Neuron (in vitro differentiated cells): Measurements from ENCODE around the gene NASP.

Experiments
- H2AFZ ChIP-seq: one replicate; pipeline ENCODE4 v1.6.1; 2013; ENCODE audit warnings: low read depth, mild to moderate bottlenecking, inconsistent platforms, low read length, moderate library complexity
- H3K27me3 ChIP-seq: one replicate; pipeline ENCODE4 v1.6.1; 2013; ENCODE audit warnings: low read length; ENCODE audit not compliant: insufficient read depth
- H3K36me3 ChIP-seq: one replicate; pipeline ENCODE4 v1.6.1; 2013; ENCODE audit warnings: low read length; ENCODE audit not compliant: insufficient read depth
- H3K4me1 ChIP-seq: one replicate; pipeline ENCODE4 v1.6.1; 2013; ENCODE audit warnings: low read length; ENCODE audit not compliant: insufficient read depth
- H3K4me3 ChIP-seq: 2 replicates; pipeline ENCODE4 v1.5.1; 2013; ENCODE audit warnings: mild to moderate bottlenecking, low read length, moderate library complexity
- H3K9me3 ChIP-seq: one replicate; pipeline ENCODE4 v1.6.1; 2013; ENCODE audit warnings: low read length

Gene NASP

GRCh38 chr1:45615885-45616284 lies 32.0 kb downstream of the NASP start:
- H3K4me1 ChIP-seq: no peaks in the 10 kb centered on the region
- H3K36me3 ChIP-seq: peaks cover 78% of the 10 kb centered on the region
- H3K4me3 ChIP-seq: no peak overlapping the region
- no peaks in the 10 kb centered on the region for H3K27me3 ChIP-seq
- no peaks in the 10 kb centered on the region for H3K9me3 ChIP-seq
- no peak overlapping the region for H2AFZ ChIP-seq

- no peak overlapping the region for H2AFZ ChIP-seq
- H3K27me3 ChIP-seq: no peaks in the 10 kb centered on the region
- peaks cover 70% of the 10 kb centered on the region for H3K36me3 ChIP-seq
- no peaks in the 10 kb centered on the region for H3K9me3 ChIP-seq
- no peak overlapping the region for H3K4me3 ChIP-seq
- H3K4me1 ChIP-seq: no peaks in the 10 kb centered on the region
These were observed 33.8 kb downstream of the NASP start for GRCh38 chr1:45617618-45618017.

- Histone ChIP-seq H3K27me3 (no peaks in the 10 kb centered on the region), H3K4me3 (no peak overlapping the region), H2AFZ (no peak overlapping the region), H3K4me1 (no peaks in the 10 kb centered on the region), H3K9me3 (no peaks in the 10 kb centered on the region), H3K36me3 (peaks cover 65% of the 10 kb centered on the region)
These were observed 35.5 kb downstream of the NASP start for GRCh38 chr1:45619149-45619921.

- Histone ChIP-seq H3K9me3 (no peaks in the 10 kb centered on the region), H3K36me3 (peaks cover 56% of the 10 kb centered on the region), H3K4me3 (no peak overlapping the region), H3K27me3 (no peaks in the 10 kb centered on the region), H3K4me1 (no peaks in the 10 kb centered on the region), H2AFZ (no peak overlapping the region)
These were observed 37.0 kb downstream of the NASP start for GRCh38 chr1:45620588-45621500.

GRCh38 chr1:45621501-45621836 lies 37.6 kb downstream of the NASP start:
- Histone ChIP-seq H2AFZ (no peak overlapping the region), H3K36me3 (peaks cover 53% of the 10 kb centered on the region), H3K27me3 (no peaks in the 10 kb centered on the region), H3K4me1 (no peaks in the 10 kb centered on the region), H3K9me3 (no peaks in the 10 kb centered on the region), H3K4me3 (no peak overlapping the region)

GRCh38 chr1:45621895-45622523 lies 38.2 kb downstream of the NASP start:
- Histone ChIP-seq H3K36me3 (peaks cover 53% of the 10 kb centered on the region), H2AFZ (no peak overlapping the region), H3K4me1 (no peaks in the 10 kb centered on the region), H3K4me3 (no peak overlapping the region), H3K9me3 (no peaks in the 10 kb centered on the region), H3K27me3 (no peaks in the 10 kb centered on the region)

- Histone ChIP-seq H3K4me3 (no peak overlapping the region), H2AFZ (no peak overlapping the region), H3K36me3 (peaks cover 52% of the 10 kb centered on the region), H3K4me1 (no peaks in the 10 kb centered on the region), H3K27me3 (no peaks in the 10 kb centered on the region), H3K9me3 (no peaks in the 10 kb centered on the region)
These were observed 38.9 kb downstream of the NASP start for GRCh38 chr1:45622524-45623394.

GRCh38 chr1:45623972-45624371 lies 40.1 kb downstream of the NASP start, which contains the start of gene CCDC17:
Gene CCDC17, minus strand, starts transcription at chr1:45624054. Its CDS starts 145 bp downstream, at chr1:45623909.
- Histone ChIP-seq H2AFZ (no peak within 1 kb of the TSS), H3K4me3 (no peak within 1 kb of the TSS), H3K27me3 (no peaks in the 10 kb centered on the region), H3K9me3 (no peaks in the 10 kb centered on the region), H3K4me1 (no peaks in the 10 kb centered on the region), H3K36me3 (peaks cover 52% of the 10 kb centered on the region)

- Histone ChIP-seq H3K4me3 (no peak overlapping the region), H3K9me3 (no peaks in the 10 kb centered on the region), H3K4me1 (no peaks in the 10 kb centered on the region), H3K36me3 (peaks cover 73% of the 10 kb centered on the region), H2AFZ (no peak overlapping the region), H3K27me3 (no peaks in the 10 kb centered on the region)
These were observed 45.2 kb downstream of the NASP start for GRCh38 chr1:45629035-45629434.

GRCh38 chr1:45630429-45630828 lies 46.6 kb downstream of the NASP start:
- H3K36me3 ChIP-seq: peaks cover 82% of the 10 kb centered on the region

GRCh38 chr1:45635211-45635610 lies 51.4 kb downstream of the NASP start:
- Histone ChIP-seq H2AFZ (no peak overlapping the region), H3K4me3 (no peak overlapping the region), H3K4me1 (no peaks in the 10 kb centered on the region), H3K36me3 (peaks cover 86% of the 10 kb centered on the region), H3K27me3 (no peaks in the 10 kb centered on the region), H3K9me3 (no peaks in the 10 kb centered on the region)

More at GRCh38 chr1:45630429-45630828, 46.6 kb downstream of the NASP start:
- no peak overlapping the region for H3K4me3 ChIP-seq
- no peaks in the 10 kb centered on the region for H3K4me1 ChIP-seq
- no peaks in the 10 kb centered on the region for H3K27me3 ChIP-seq
- H2AFZ ChIP-seq: no peak overlapping the region
- H3K9me3 ChIP-seq: no peaks in the 10 kb centered on the region

GRCh38 chr1:45640293-45640692 lies 56.5 kb downstream of the NASP start:
- Histone ChIP-seq H3K9me3 (no peaks in the 10 kb centered on the region), H3K4me1 (no peaks in the 10 kb centered on the region), H3K27me3 (no peaks in the 10 kb centered on the region), H3K36me3 (peaks cover 83% of the 10 kb centered on the region), H2AFZ (no peak overlapping the region), H3K4me3 (no peak overlapping the region)
